ENCODE results near the gene HINT2.

- no peak for TF ChIP-seq POLR2A (IDR thresholded peaks at IDR 0.05)
- no peak for TF ChIP-seq CTCF (IDR thresholded peaks at IDR 0.05)
- no peak for TF ChIP-seq POLR2AphosphoS5 (IDR thresholded peaks at IDR 0.05; ENCODE audit: insufficient read depth in 1 of 2, low read depth in 1 of 2)
These were observed 27.3 kb upstream of the HINT2 start for GRCh38 chr9:35842020-35842745.
